ENCODE results near the gene ELFN2.

Gene ELFN2

GRCh38 chr22:37416827-37417226 lies 10.5 kb downstream of the ELFN2 start:
- H3K4me3 ChIP-seq (ENCODE audit: low read depth, low read length), result no peak overlapping the region
- TF ChIP-seq CTCF (conservative IDR thresholded peaks at IDR 0.05; ENCODE audit: low read depth, low read length), result no peak
- no peak for DNase-seq (ENCODE audit: low read depth)

- no peak for DNase-seq (ENCODE audit: low read depth)
- no peak overlapping the region for H3K4me3 ChIP-seq (ENCODE audit: low read depth, low read length)
- no peak for TF ChIP-seq CTCF (conservative IDR thresholded peaks at IDR 0.05; ENCODE audit: low read depth, low read length)
These were observed 10.9 kb downstream of the ELFN2 start for GRCh38 chr22:37416389-37416788.

- no peak for DNase-seq (ENCODE audit: low read depth)
- no peak for TF ChIP-seq CTCF (conservative IDR thresholded peaks at IDR 0.05; ENCODE audit: low read depth, low read length)
These were observed 12.1 kb downstream of the ELFN2 start for GRCh38 chr22:37415210-37415609.

GRCh38 chr22:37414288-37414687 lies 13.0 kb downstream of the ELFN2 start:
- DNase-seq (ENCODE audit: low read depth), result no peak
- no peak overlapping the region for H3K4me3 ChIP-seq (ENCODE audit: low read depth, low read length)
- no peak for TF ChIP-seq CTCF (conservative IDR thresholded peaks at IDR 0.05; ENCODE audit: low read depth, low read length)

More at GRCh38 chr22:37415210-37415609, 12.1 kb downstream of the ELFN2 start:
- no peak overlapping the region for H3K4me3 ChIP-seq (ENCODE audit: low read depth, low read length)

- no peak for TF ChIP-seq CTCF (conservative IDR thresholded peaks at IDR 0.05; ENCODE audit: low read depth, low read length)
- no peak overlapping the region for H3K4me3 ChIP-seq (ENCODE audit: low read depth, low read length)
These were observed 13.7 kb downstream of the ELFN2 start for GRCh38 chr22:37413546-37413945.

GRCh38 chr22:37412495-37413250 lies 14.6 kb downstream of the ELFN2 start:
- no peak overlapping the region for H3K4me3 ChIP-seq (ENCODE audit: low read depth, low read length)
- no peak for DNase-seq (ENCODE audit: low read depth)
- TF ChIP-seq CTCF (conservative IDR thresholded peaks at IDR 0.05; ENCODE audit: low read depth, low read length), result no peak

More at GRCh38 chr22:37413546-37413945, 13.7 kb downstream of the ELFN2 start:
- DNase-seq (ENCODE audit: low read depth), result no peak

- no peak overlapping the region for H3K4me3 ChIP-seq (ENCODE audit: low read depth, low read length)
- no peak for DNase-seq (ENCODE audit: low read depth)
- no peak for TF ChIP-seq CTCF (conservative IDR thresholded peaks at IDR 0.05; ENCODE audit: low read depth, low read length)
These were observed 15.6 kb downstream of the ELFN2 start for GRCh38 chr22:37411655-37412054.

All from choroid plexus epithelial cell (primary cell).